ENCODE results near the gene FAM117A. TPM values are rescaled to one million over a fixed set of nuclear protein-coding genes. Genes with fewer than 3 reads are reported as not detected.

Gene FAM117A
- total and polyA plus RNA-seq, 11 donors = 5.2 to 18.5 (median 10.4) TPM

- ATAC-seq = peak; percentile 95 to 97 (median 97)
- TF ChIP-seq CTCF (IDR thresholded peaks at IDR 0.05) (peak in 7 of 12 donors; percentile 9 to 43 (median 25)), POLR2A (IDR thresholded peaks at IDR 0.05) (peak; percentile 38 to 87)
- peak within 1 kb of the TSS; percentile 89 to 100 (median 99) for H3K27ac ChIP-seq
- 0 to 1% (median 0%) methylated on average over 40 to 59 of the region's 59 CpGs for WGBS, 4 donors
- intact Hi-C loops (cut with DNase I) = loop anchor here in 6 of 10 donors (1.0 to 10.0 kb wide), 10 partner anchors 24 to 221 kb away; partner anchors contain the start of genes FAM117A (in 1 of the 6), NXPH3 (in 1 of the 6), SLC35B1 (in 1 of the 6) and TAC4 (in 1 of the 6)
- no peaks in the 10 kb centered on the region for H3K27me3 ChIP-seq
- peaks cover 6 to 60% (median 42%) of the 10 kb centered on the region in 12 donors for H3K4me1 ChIP-seq
- peaks cover 0 to 37% (median 28%) of the 10 kb centered on the region in 9 donors for H3K36me3 ChIP-seq
- peak; percentile 99 to 100 (median 99) for DNase-seq
- peak within 1 kb of the TSS; percentile 77 to 100 (median 96) for H3K4me3 ChIP-seq
- H3K9me3 ChIP-seq = no peaks in the 10 kb centered on the region
These were observed 24.7 kb upstream of the FAM117A start, which contains the start of gene KAT7 for GRCh38 chr17:49788478-49789242. Gene KAT7, plus strand, starts transcription at chr17:49788681. Its CDS starts 154 bp downstream, at chr17:49788835.

- Histone ChIP-seq H3K27ac (peak overlapping the region; percentile 80 to 100 (median 98)), H3K36me3 (peaks cover 0 to 30% (median 21%) of the 10 kb centered on the region in 9 donors), H3K4me1 (peaks cover 6 to 59% (median 40%) of the 10 kb centered on the region in 12 donors), H3K9me3 (no peaks in the 10 kb centered on the region), H3K27me3 (no peaks in the 10 kb centered on the region), H3K4me3 (peak overlapping the region; percentile 77 to 100 (median 96))
- DNase-seq = peak in 4 of 5 donors; percentile 23 to 37 (median 31)
- intact Hi-C loops (cut with DNase I) = loop anchor here in 6 of 10 donors (1.0 to 10.0 kb wide), 10 partner anchors 24 to 221 kb away; partner anchors contain the start of genes FAM117A (in 1 of the 6), NXPH3 (in 1 of the 6), SLC35B1 (in 1 of the 6) and TAC4 (in 1 of the 6)
- ATAC-seq = no peak
- WGBS, 4 donors = 1 to 5% (median 2%) methylated on average over 17 of the region's 17 CpGs
- TF ChIP-seq POLR2A (IDR thresholded peaks at IDR 0.05) = no peak
- TF ChIP-seq CTCF (IDR thresholded peaks at IDR 0.05) = no peak
These were observed 24.1 kb upstream of the FAM117A start for GRCh38 chr17:49787884-49788477.

- Histone ChIP-seq H3K9me3 (no peaks in the 10 kb centered on the region), H3K4me3 (no peak overlapping the region), H3K27me3 (no peaks in the 10 kb centered on the region), H3K36me3 (no peaks in the 10 kb centered on the region), H3K4me1 (peaks cover under 1 to 38% (median 22%) of the 10 kb centered on the region in 12 donors), H3K27ac (peak overlapping the region in 7 of 12 donors; percentile 43 to 80 (median 66))
- intact Hi-C loops (cut with DNase I) = loop anchor here in 6 of 10 donors (5.0 to 10.0 kb wide), 7 partner anchors 43 to 217 kb away; partner anchors contain the start of genes TAC4 (in 2 of the 6), NXPH3 (in 1 of the 6) and SLC35B1 (in 1 of the 6)
- no peak for ATAC-seq
- DNase-seq = no peak
- TF ChIP-seq CTCF (IDR thresholded peaks at IDR 0.05) (no peak), POLR2A (IDR thresholded peaks at IDR 0.05) (no peak)
- WGBS, 4 donors = 57 to 76% (median 63%) methylated on average over 1 of the region's 1 CpG
These were observed 20.7 kb upstream of the FAM117A start for GRCh38 chr17:49784636-49785035.
